ENCODE data around the gene PPFIA1.

The PPFIA1 gene

GRCh38 chr11:70270104-70270876, at the start of gene PPFIA1:
Gene PPFIA1, plus strand, starts transcription at chr11:70270690. Its CDS starts 1,483 bp downstream, at chr11:70272173.
- Histone ChIP-seq H3K9ac (ENCODE audit: low read length) (peak within 1 kb of the TSS; percentile 89), H3K9me3 (ENCODE audit: control insufficient read depth, insufficient read depth, low read depth, low read length) (no peaks in the 10 kb centered on the region), H3K36me3 (ENCODE audit: control insufficient read depth, insufficient read depth, low read length) (peaks cover 35% of the 10 kb centered on the region), H3K4me1 (ENCODE audit: control insufficient read depth, insufficient read depth, low read length) (peaks cover 10% of the 10 kb centered on the region; the same call in 1 of the 2 replicates), H3K27me3 (ENCODE audit: control insufficient read depth, insufficient read depth, low read length) (no peaks in the 10 kb centered on the region), H3K27ac (ENCODE audit: low read depth, low read length) (peak within 1 kb of the TSS; percentile 49; the same call in 1 of the 2 replicates), H3K4me3 (ENCODE audit: low read depth, low read length) (peak within 1 kb of the TSS; percentile 94)

GRCh38 chr11:70220920-70221319, 49.6 kb upstream of the PPFIA1 start:
- Histone ChIP-seq H3K27ac (ENCODE audit: low read depth, low read length) (peak overlapping the region; percentile 41; the same call in 1 of the 2 replicates), H3K36me3 (ENCODE audit: control insufficient read depth, insufficient read depth, low read length) (no peaks in the 10 kb centered on the region), H3K4me3 (ENCODE audit: low read depth, low read length) (no peak overlapping the region), H3K27me3 (ENCODE audit: control insufficient read depth, insufficient read depth, low read length) (no peaks in the 10 kb centered on the region), H3K9ac (ENCODE audit: low read length) (no peak overlapping the region), H3K9me3 (ENCODE audit: control insufficient read depth, insufficient read depth, low read depth, low read length) (peaks cover 3% of the 10 kb centered on the region; the same call in 1 of the 2 replicates), H3K4me1 (ENCODE audit: control insufficient read depth, insufficient read depth, low read length) (peaks cover 17% of the 10 kb centered on the region)

- no peaks in the 10 kb centered on the region for H3K36me3 ChIP-seq (ENCODE audit: control insufficient read depth, insufficient read depth, low read length)
- peaks cover 3% of the 10 kb centered on the region; the same call in 1 of the 2 replicates for H3K9me3 ChIP-seq (ENCODE audit: control insufficient read depth, insufficient read depth, low read depth, low read length)
- H3K4me1 ChIP-seq (ENCODE audit: control insufficient read depth, insufficient read depth, low read length), result peaks cover 18% of the 10 kb centered on the region
- no peak overlapping the region for H3K27ac ChIP-seq (ENCODE audit: low read depth, low read length)
- H3K4me3 ChIP-seq (ENCODE audit: low read depth, low read length), result no peak overlapping the region
- H3K9ac ChIP-seq (ENCODE audit: low read length), result no peak overlapping the region
- H3K27me3 ChIP-seq (ENCODE audit: control insufficient read depth, insufficient read depth, low read length), result no peaks in the 10 kb centered on the region
These were observed 44.8 kb upstream of the PPFIA1 start for GRCh38 chr11:70225681-70226177.

- H3K27ac ChIP-seq (ENCODE audit: low read depth, low read length), result no peak overlapping the region
- H3K36me3 ChIP-seq (ENCODE audit: control insufficient read depth, insufficient read depth, low read length), result no peaks in the 10 kb centered on the region
- H3K4me3 ChIP-seq (ENCODE audit: low read depth, low read length), result no peak overlapping the region
- H3K4me1 ChIP-seq (ENCODE audit: control insufficient read depth, insufficient read depth, low read length), result peaks cover 16% of the 10 kb centered on the region
- H3K9ac ChIP-seq (ENCODE audit: low read length), result no peak overlapping the region
- no peaks in the 10 kb centered on the region for H3K9me3 ChIP-seq (ENCODE audit: control insufficient read depth, insufficient read depth, low read depth, low read length)
- H3K27me3 ChIP-seq (ENCODE audit: control insufficient read depth, insufficient read depth, low read length), result no peaks in the 10 kb centered on the region
These were observed 44.3 kb upstream of the PPFIA1 start for GRCh38 chr11:70226183-70226582.

- Histone ChIP-seq H3K4me3 (ENCODE audit: low read depth, low read length) (no peak overlapping the region), H3K4me1 (ENCODE audit: control insufficient read depth, insufficient read depth, low read length) (peaks cover 22% of the 10 kb centered on the region), H3K27me3 (ENCODE audit: control insufficient read depth, insufficient read depth, low read length) (no peaks in the 10 kb centered on the region), H3K9ac (ENCODE audit: low read length) (no peak overlapping the region), H3K27ac (ENCODE audit: low read depth, low read length) (no peak overlapping the region), H3K9me3 (ENCODE audit: control insufficient read depth, insufficient read depth, low read depth, low read length) (no peaks in the 10 kb centered on the region), H3K36me3 (ENCODE audit: control insufficient read depth, insufficient read depth, low read length) (no peaks in the 10 kb centered on the region)
These were observed 43.5 kb upstream of the PPFIA1 start for GRCh38 chr11:70226967-70227366.

GRCh38 chr11:70229737-70230136, 40.8 kb upstream of the PPFIA1 start:
- peaks cover 22% of the 10 kb centered on the region for H3K4me1 ChIP-seq (ENCODE audit: control insufficient read depth, insufficient read depth, low read length)
- no peaks in the 10 kb centered on the region for H3K36me3 ChIP-seq (ENCODE audit: control insufficient read depth, insufficient read depth, low read length)
- no peak overlapping the region for H3K9ac ChIP-seq (ENCODE audit: low read length)
- H3K4me3 ChIP-seq (ENCODE audit: low read depth, low read length), result no peak overlapping the region
- H3K9me3 ChIP-seq (ENCODE audit: control insufficient read depth, insufficient read depth, low read depth, low read length), result no peaks in the 10 kb centered on the region
- H3K27me3 ChIP-seq (ENCODE audit: control insufficient read depth, insufficient read depth, low read length), result no peaks in the 10 kb centered on the region
- no peak overlapping the region for H3K27ac ChIP-seq (ENCODE audit: low read depth, low read length)

GRCh38 chr11:70230151-70230839, 40.2 kb upstream of the PPFIA1 start:
- Histone ChIP-seq H3K27ac (ENCODE audit: low read depth, low read length) (no peak overlapping the region), H3K27me3 (ENCODE audit: control insufficient read depth, insufficient read depth, low read length) (no peaks in the 10 kb centered on the region), H3K9ac (ENCODE audit: low read length) (no peak overlapping the region), H3K9me3 (ENCODE audit: control insufficient read depth, insufficient read depth, low read depth, low read length) (no peaks in the 10 kb centered on the region), H3K4me1 (ENCODE audit: control insufficient read depth, insufficient read depth, low read length) (peaks cover 22% of the 10 kb centered on the region), H3K36me3 (ENCODE audit: control insufficient read depth, insufficient read depth, low read length) (no peaks in the 10 kb centered on the region), H3K4me3 (ENCODE audit: low read depth, low read length) (no peak overlapping the region)

GRCh38 chr11:70230840-70231710, 39.4 kb upstream of the PPFIA1 start:
- H3K36me3 ChIP-seq (ENCODE audit: control insufficient read depth, insufficient read depth, low read length), result no peaks in the 10 kb centered on the region
- no peaks in the 10 kb centered on the region for H3K27me3 ChIP-seq (ENCODE audit: control insufficient read depth, insufficient read depth, low read length)
- no peaks in the 10 kb centered on the region for H3K9me3 ChIP-seq (ENCODE audit: control insufficient read depth, insufficient read depth, low read depth, low read length)
- no peak overlapping the region for H3K9ac ChIP-seq (ENCODE audit: low read length)
- H3K27ac ChIP-seq (ENCODE audit: low read depth, low read length), result no peak overlapping the region
- H3K4me1 ChIP-seq (ENCODE audit: control insufficient read depth, insufficient read depth, low read length), result peaks cover 18% of the 10 kb centered on the region
- no peak overlapping the region for H3K4me3 ChIP-seq (ENCODE audit: low read depth, low read length)

- Histone ChIP-seq H3K27me3 (ENCODE audit: control insufficient read depth, insufficient read depth, low read length) (no peaks in the 10 kb centered on the region), H3K9ac (ENCODE audit: low read length) (no peak overlapping the region), H3K27ac (ENCODE audit: low read depth, low read length) (no peak overlapping the region), H3K4me3 (ENCODE audit: low read depth, low read length) (no peak overlapping the region), H3K36me3 (ENCODE audit: control insufficient read depth, insufficient read depth, low read length) (no peaks in the 10 kb centered on the region), H3K4me1 (ENCODE audit: control insufficient read depth, insufficient read depth, low read length) (peaks cover 7% of the 10 kb centered on the region; the same call in 1 of the 2 replicates), H3K9me3 (ENCODE audit: control insufficient read depth, insufficient read depth, low read depth, low read length) (no peaks in the 10 kb centered on the region)
These were observed 37.5 kb upstream of the PPFIA1 start for GRCh38 chr11:70233034-70233433.

- peaks cover 7% of the 10 kb centered on the region; the same call in 1 of the 2 replicates for H3K4me1 ChIP-seq (ENCODE audit: control insufficient read depth, insufficient read depth, low read length)
- H3K9ac ChIP-seq (ENCODE audit: low read length), result no peak overlapping the region
- no peaks in the 10 kb centered on the region for H3K36me3 ChIP-seq (ENCODE audit: control insufficient read depth, insufficient read depth, low read length)
- H3K27ac ChIP-seq (ENCODE audit: low read depth, low read length), result no peak overlapping the region
- H3K4me3 ChIP-seq (ENCODE audit: low read depth, low read length), result no peak overlapping the region
- H3K27me3 ChIP-seq (ENCODE audit: control insufficient read depth, insufficient read depth, low read length), result no peaks in the 10 kb centered on the region
- H3K9me3 ChIP-seq (ENCODE audit: control insufficient read depth, insufficient read depth, low read depth, low read length), result no peaks in the 10 kb centered on the region
These were observed 37.0 kb upstream of the PPFIA1 start for GRCh38 chr11:70233511-70233934.
